ENCODE data around the gene IL31RA. TPM values are rescaled to one million over a fixed set of nuclear protein-coding genes. Genes with fewer than 3 reads are reported as not detected.

IL31RA gene
- polyA plus RNA-seq, 2 of the 4 experiments (the other 2 are of a cell fraction): 0.94 to 2.0 TPM

Small RNA genes within 50 kb of the gene (small RNA-seq; reads per million reads assigned to genes)
- gene AC016596.1: 0 to 0.43 (median 0) reads per million in 6 experiments

Other genes with a start within 250 kb of the IL31RA start
- 37.3 and 43.5 TPM in 2 replicates for gene SLC38A9, start 139.0 kb upstream of the IL31RA start, polyA plus RNA-seq (2011; rRNA removed)
- 20.0 to 25.5 TPM (median 22.8 TPM) in 3 replicates for gene SLC38A9, start 139.0 kb upstream of the IL31RA start, polyA plus RNA-seq (2017; fragmentation: RNase III; extraction: RNeasy Plus Mini Kit Qiagen cat#74134 plus additional on column Dnase treatment)
- 0.09 TPM in 2 replicates for gene DDX4, start 113.3 kb upstream of the IL31RA start, polyA plus RNA-seq (2011; rRNA removed)
- 0.08 TPM in 1 of 3 replicates, not detected in the others for gene DDX4, start 113.3 kb upstream of the IL31RA start, polyA plus RNA-seq (2017; fragmentation: RNase III; extraction: RNeasy Plus Mini Kit Qiagen cat#74134 plus additional on column Dnase treatment)
- gene IL6ST, start 143.6 kb downstream of the IL31RA start, polyA plus RNA-seq (2011; rRNA removed): 183 and 198 TPM in 2 replicates
- gene IL6ST, start 143.6 kb downstream of the IL31RA start, polyA plus RNA-seq (2017; fragmentation: RNase III; extraction: RNeasy Plus Mini Kit Qiagen cat#74134 plus additional on column Dnase treatment): 45.1 to 53.9 TPM (median 46.2 TPM) in 3 replicates

Measured in A549 (cell line).